C4-2B (cell line): Measurements from ENCODE around the gene BRD7.

ENCODE experiments used
- H3K27ac ChIP-seq: fragments of 450-650 bp; 2 replicates; pipeline ENCODE4 v1.5.1; 2017
- CTCF ChIP-seq: fragments of 450-650 bp; conservative IDR thresholded peaks from 2 replicates; pipeline ENCODE4 v1.5.1; 2017; ENCODE audit warnings: mild to moderate bottlenecking
- ZFX ChIP-seq: fragments of 450-650 bp; IDR thresholded peaks from 2 replicates; pipeline ENCODE4 v1.6.1; 2017

Gene BRD7

GRCh38 chr16:50271148-50272041, 97.4 kb downstream of the BRD7 start:
- TF ChIP-seq ZFX = no peak
- no peak for TF ChIP-seq CTCF
- no peak overlapping the region for H3K27ac ChIP-seq

- TF ChIP-seq CTCF = no peak
- TF ChIP-seq ZFX = no peak
- no peak overlapping the region for H3K27ac ChIP-seq
Measured at GRCh38 chr16:50270510-50271147, 98.2 kb downstream of the BRD7 start.

- no peak for TF ChIP-seq CTCF
- TF ChIP-seq ZFX = no peak
- H3K27ac ChIP-seq = no peak overlapping the region
Measured at GRCh38 chr16:50269769-50270509, 98.8 kb downstream of the BRD7 start.

- H3K27ac ChIP-seq = no peak overlapping the region
- TF ChIP-seq CTCF = no peak
- TF ChIP-seq ZFX = no peak
Measured at GRCh38 chr16:50269061-50269705, 99.6 kb downstream of the BRD7 start.

- no peak for TF ChIP-seq ZFX
- no peak for TF ChIP-seq CTCF
- no peak overlapping the region for H3K27ac ChIP-seq
Measured at GRCh38 chr16:50268352-50268751, 100.4 kb downstream of the BRD7 start.

GRCh38 chr16:50267651-50268050, 101.1 kb downstream of the BRD7 start:
- TF ChIP-seq ZFX = no peak
- no peak for TF ChIP-seq CTCF
- H3K27ac ChIP-seq = peak overlapping the region; percentile 22; the same call in 1 of the 2 replicates
